Stimulated activated naive B cell treated with anti-CD40 and anti-IgM and Interleukin-4, amounts not matched to agents 10 μg/mL and 1 μg/mL and 100 μg/mL, for 72 hours (primary cell): ENCODE measurements around the gene SLC1A6.
"Not testable (repeated sequence)": the region's sequence is repeated elsewhere in the genome, so short reads cannot be mapped to it uniquely, and the experiment has no call there.

ENCODE experiments used
- ATAC-seq, 2 donors: fragments of 150-1000 bp; cut with Tn5 transposase; replicated peaks; 2 replicates each; pipeline ENCODE4 v1.10.0; 2021; ENCODE audit warnings: moderate library complexity in 1 of 2
- DNase-seq: peaks from one replicate; pipeline ENCODE4 v3.0.0; 2021
- H3K27ac Mint-ChIP-seq: one replicate; pipeline ENCODE4 v1.8.0; 2022; ENCODE audit warnings: mild to moderate bottlenecking, mixed read lengths
- H3K27me3 Mint-ChIP-seq, 2 donors: one replicate each; pipeline ENCODE4 v1.8.0; 2022; ENCODE audit warnings: mixed read lengths in 2 of 2
- H3K36me3 Mint-ChIP-seq, 2 donors: one replicate each; pipeline ENCODE4 v1.8.0; 2022; ENCODE audit warnings: mixed read lengths in 2 of 2, mild to moderate bottlenecking in 1 of 2
- H3K4me1 Mint-ChIP-seq, 2 donors: one replicate each; pipeline ENCODE4 v1.8.0; 2022; ENCODE audit warnings: mixed read lengths in 2 of 2, mild to moderate bottlenecking in 1 of 2
- H3K4me3 Mint-ChIP-seq, 2 donors: one replicate each; pipeline ENCODE4 v1.8.0; 2022; ENCODE audit warnings: mild to moderate bottlenecking in 2 of 2, mixed read lengths in 2 of 2, moderate library complexity in 1 of 2
- H3K9me3 Mint-ChIP-seq, 2 donors: one replicate each; pipeline ENCODE4 v1.8.0; 2022; ENCODE audit warnings: mixed read lengths in 2 of 2, mild to moderate bottlenecking in 1 of 2

The SLC1A6 gene

GRCh38 chr19:14979476-14980255, at the start of gene SLC1A6:
Gene SLC1A6, minus strand, starts transcription at chr19:14979864. Its CDS starts 6,954 bp downstream, at chr19:14972910.
- no peak within 1 kb of the TSS for H3K27ac Mint-ChIP-seq
- peaks cover 38 to 47% of the 10 kb centered on the region in 2 donors for H3K27me3 Mint-ChIP-seq
- H3K4me3 Mint-ChIP-seq, result peak within 1 kb of the TSS; percentile 74
- no peaks in the 10 kb centered on the region for H3K9me3 Mint-ChIP-seq
- H3K36me3 Mint-ChIP-seq, result no peaks in the 10 kb centered on the region
- DNase-seq (no peak), ATAC-seq (peak; percentile 67 to 71)
- H3K4me1 Mint-ChIP-seq, result peaks cover 10 to 11% of the 10 kb centered on the region in 2 donors

GRCh38 chr19:15028490-15028889, 48.8 kb upstream of the SLC1A6 start:
- Mint-ChIP-seq H3K27ac (no peak overlapping the region), H3K27me3 (peaks cover 4 to 11% of the 10 kb centered on the region in 2 donors), H3K36me3 (no peaks in the 10 kb centered on the region)

GRCh38 chr19:15025217-15025616, 45.6 kb upstream of the SLC1A6 start:
- no peak overlapping the region for H3K4me3 Mint-ChIP-seq

More at GRCh38 chr19:15028490-15028889, 48.8 kb upstream of the SLC1A6 start:
- Mint-ChIP-seq H3K9me3 (peaks cover 0 to 3% of the 10 kb centered on the region in 2 donors), H3K4me3 (no peak overlapping the region), H3K4me1 (peaks cover 2 to 12% of the 10 kb centered on the region in 2 donors)
- DNase-seq, result no peak
- no peak for ATAC-seq

GRCh38 chr19:15022752-15023151, 43.1 kb upstream of the SLC1A6 start:
- no peak for ATAC-seq
- H3K27me3 Mint-ChIP-seq, result peaks cover 22 to 34% of the 10 kb centered on the region in 2 donors
- no peaks in the 10 kb centered on the region for H3K9me3 Mint-ChIP-seq

More at GRCh38 chr19:15025217-15025616, 45.6 kb upstream of the SLC1A6 start:
- DNase-seq, result no peak
- peak; percentile 77 for ATAC-seq
- H3K27ac Mint-ChIP-seq, result no peak overlapping the region
- no peaks in the 10 kb centered on the region for H3K9me3 Mint-ChIP-seq
- peaks cover 2 to 12% of the 10 kb centered on the region in 2 donors for H3K4me1 Mint-ChIP-seq
- H3K27me3 Mint-ChIP-seq, result peaks cover 16 to 24% of the 10 kb centered on the region in 2 donors
- H3K36me3 Mint-ChIP-seq, result no peaks in the 10 kb centered on the region

GRCh38 chr19:15021286-15022007, 41.8 kb upstream of the SLC1A6 start:
- Mint-ChIP-seq H3K27ac (no peak overlapping the region), H3K9me3 (no peaks in the 10 kb centered on the region), H3K4me1 (peaks cover 2 to 12% of the 10 kb centered on the region in 2 donors), H3K36me3 (no peaks in the 10 kb centered on the region), H3K27me3 (peaks cover 27 to 41% of the 10 kb centered on the region in 2 donors), H3K4me3 (no peak overlapping the region)
- no peak for DNase-seq
- ATAC-seq, result no peak

More at GRCh38 chr19:15022752-15023151, 43.1 kb upstream of the SLC1A6 start:
- Mint-ChIP-seq H3K27ac (no peak overlapping the region), H3K36me3 (no peaks in the 10 kb centered on the region), H3K4me1 (peaks cover 2 to 12% of the 10 kb centered on the region in 2 donors), H3K4me3 (no peak overlapping the region)
- no peak for DNase-seq

- H3K9me3 Mint-ChIP-seq, H3K4me1 Mint-ChIP-seq, H3K36me3 Mint-ChIP-seq, DNase-seq, H3K4me3 Mint-ChIP-seq, H3K27ac Mint-ChIP-seq, ATAC-seq: not testable (repeated sequence)
- H3K27me3 Mint-ChIP-seq, result peaks cover 39 to 47% of the 10 kb centered on the region in 2 donors
Observed at GRCh38 chr19:15018836-15019235, 39.2 kb upstream of the SLC1A6 start.

- Mint-ChIP-seq H3K4me1 (peaks cover 0 to under 1% of the 10 kb centered on the region in 2 donors), H3K9me3 (peaks cover 0 to 2% of the 10 kb centered on the region in 2 donors), H3K36me3 (no peaks in the 10 kb centered on the region), H3K27me3 (peaks cover 50 to 57% of the 10 kb centered on the region in 2 donors), H3K4me3 (no peak overlapping the region), H3K27ac (no peak overlapping the region)
- ATAC-seq (no peak), DNase-seq (no peak)
Observed at GRCh38 chr19:15015946-15016542, 36.4 kb upstream of the SLC1A6 start.

GRCh38 chr19:15014579-15014978, 34.9 kb upstream of the SLC1A6 start:
- peaks cover 0 to 7% of the 10 kb centered on the region in 2 donors for H3K4me1 Mint-ChIP-seq
- peaks cover 54 to 61% of the 10 kb centered on the region in 2 donors for H3K27me3 Mint-ChIP-seq
- no peak overlapping the region for H3K4me3 Mint-ChIP-seq
- H3K9me3 Mint-ChIP-seq, result peaks cover 0 to 2% of the 10 kb centered on the region in 2 donors
- ATAC-seq (no peak), DNase-seq (no peak)
- H3K27ac Mint-ChIP-seq, result no peak overlapping the region
- H3K36me3 Mint-ChIP-seq, result no peaks in the 10 kb centered on the region

- H3K4me1 Mint-ChIP-seq, result peaks cover 3 to 7% of the 10 kb centered on the region in 2 donors
- no peak overlapping the region for H3K27ac Mint-ChIP-seq
- no peaks in the 10 kb centered on the region for H3K36me3 Mint-ChIP-seq
- no peak overlapping the region for H3K4me3 Mint-ChIP-seq
- peaks cover 52 to 56% of the 10 kb centered on the region in 2 donors for H3K27me3 Mint-ChIP-seq
- DNase-seq, result no peak
- H3K9me3 Mint-ChIP-seq, result peaks cover 0 to 2% of the 10 kb centered on the region in 2 donors
- ATAC-seq, result no peak
Observed at GRCh38 chr19:15010501-15011300, 31.0 kb upstream of the SLC1A6 start.

GRCh38 chr19:15008308-15008707, 28.6 kb upstream of the SLC1A6 start:
- Mint-ChIP-seq H3K4me1 (peaks cover 3 to 7% of the 10 kb centered on the region in 2 donors), H3K36me3 (no peaks in the 10 kb centered on the region), H3K4me3 (no peak overlapping the region), H3K9me3 (no peaks in the 10 kb centered on the region), H3K27me3 (peaks cover 41 to 58% of the 10 kb centered on the region in 2 donors), H3K27ac (no peak overlapping the region)
- DNase-seq (no peak), ATAC-seq (no peak)

GRCh38 chr19:14997981-14998380, 18.3 kb upstream of the SLC1A6 start:
- ATAC-seq (no peak), DNase-seq (no peak)
- no peaks in the 10 kb centered on the region for H3K36me3 Mint-ChIP-seq
- no peak overlapping the region for H3K4me3 Mint-ChIP-seq
- peaks cover 31 to 49% of the 10 kb centered on the region in 2 donors for H3K27me3 Mint-ChIP-seq
- no peaks in the 10 kb centered on the region for H3K4me1 Mint-ChIP-seq
- H3K27ac Mint-ChIP-seq, result no peak overlapping the region
- no peaks in the 10 kb centered on the region for H3K9me3 Mint-ChIP-seq

GRCh38 chr19:14992780-14993179, 13.1 kb upstream of the SLC1A6 start:
- Mint-ChIP-seq H3K9me3 (no peaks in the 10 kb centered on the region), H3K27me3 (peaks cover 26 to 28% of the 10 kb centered on the region in 2 donors), H3K36me3 (no peaks in the 10 kb centered on the region), H3K4me1 (no peaks in the 10 kb centered on the region), H3K4me3 (no peak overlapping the region), H3K27ac (no peak overlapping the region)
- no peak for ATAC-seq
- DNase-seq, result no peak

GRCh38 chr19:14985133-14985532, 5.5 kb upstream of the SLC1A6 start:
- Mint-ChIP-seq H3K27me3 (peaks cover 23 to 35% of the 10 kb centered on the region in 2 donors), H3K27ac (no peak overlapping the region), H3K36me3 (no peaks in the 10 kb centered on the region), H3K4me3 (no peak overlapping the region), H3K9me3 (no peaks in the 10 kb centered on the region), H3K4me1 (peaks cover 0 to 3% of the 10 kb centered on the region in 2 donors)
- DNase-seq, result no peak
- no peak for ATAC-seq
